GM21619 (cell line): ENCODE results near the gene RFNG.
"Not testable (repeated sequence)": the region's sequence is repeated elsewhere in the genome, so short reads cannot be mapped to it uniquely, and the experiment has no call there.

Experiments used
- ATAC-seq: cut with Tn5 transposase; IDR thresholded peaks from one replicate; pipeline ENCODE4 v1.9.1; 2021; ENCODE audit not compliant: unreplicated experiment

Gene RFNG

GRCh38 chr17:82046903-82047302 lies 4.7 kb downstream of the RFNG start:
- no peak for ATAC-seq

GRCh38 chr17:82045936-82046484 lies 5.6 kb downstream of the RFNG start:
- no peak for ATAC-seq

- ATAC-seq = no peak
These were observed 8.1 kb downstream of the RFNG start for GRCh38 chr17:82043507-82043906.

GRCh38 chr17:82042649-82043048 lies 9.0 kb downstream of the RFNG start:
- no peak for ATAC-seq

GRCh38 chr17:82041144-82041814 lies 10.3 kb downstream of the RFNG start:
- ATAC-seq = no peak

- no peak for ATAC-seq
These were observed 11.8 kb downstream of the RFNG start for GRCh38 chr17:82039695-82040299.

GRCh38 chr17:82038796-82039409 lies 12.7 kb downstream of the RFNG start:
- not testable (repeated sequence) for ATAC-seq

GRCh38 chr17:82037889-82038195 lies 13.8 kb downstream of the RFNG start:
- no peak for ATAC-seq

- ATAC-seq = peak; percentile 88
These were observed 14.3 kb downstream of the RFNG start, which contains the start of gene DCXR for GRCh38 chr17:82037092-82037888. Gene DCXR, minus strand, starts transcription at chr17:82037697. Its CDS starts 15 bp downstream, at chr17:82037682.

GRCh38 chr17:82036634-82037091 lies 14.9 kb downstream of the RFNG start:
- peak; percentile 1 for ATAC-seq

GRCh38 chr17:82035956-82036633 lies 15.5 kb downstream of the RFNG start:
- no peak for ATAC-seq

GRCh38 chr17:82035488-82035887 lies 16.1 kb downstream of the RFNG start:
- no peak for ATAC-seq

GRCh38 chr17:82034371-82035011 lies 17.1 kb downstream of the RFNG start:
- no peak for ATAC-seq

GRCh38 chr17:82033359-82034085 lies 18.1 kb downstream of the RFNG start:
- no peak for ATAC-seq

- no peak for ATAC-seq
These were observed 19.6 kb downstream of the RFNG start for GRCh38 chr17:82031885-82032627.

GRCh38 chr17:82031303-82031884 lies 20.2 kb downstream of the RFNG start, which contains the start of gene RAC3:
Gene RAC3, plus strand, starts transcription at chr17:82031678. Its CDS starts 84 bp downstream, at chr17:82031762.
- ATAC-seq = no peak

- no peak for ATAC-seq
These were observed 20.9 kb downstream of the RFNG start for GRCh38 chr17:82030470-82031302.
